Measurements from ENCODE around the gene MCRIP2. TPM values are rescaled to one million over a fixed set of nuclear protein-coding genes. Genes with fewer than 3 reads are reported as not detected.

MCRIP2 gene
- total RNA-seq, 1 donor, result 13.3 TPM

DNA sequence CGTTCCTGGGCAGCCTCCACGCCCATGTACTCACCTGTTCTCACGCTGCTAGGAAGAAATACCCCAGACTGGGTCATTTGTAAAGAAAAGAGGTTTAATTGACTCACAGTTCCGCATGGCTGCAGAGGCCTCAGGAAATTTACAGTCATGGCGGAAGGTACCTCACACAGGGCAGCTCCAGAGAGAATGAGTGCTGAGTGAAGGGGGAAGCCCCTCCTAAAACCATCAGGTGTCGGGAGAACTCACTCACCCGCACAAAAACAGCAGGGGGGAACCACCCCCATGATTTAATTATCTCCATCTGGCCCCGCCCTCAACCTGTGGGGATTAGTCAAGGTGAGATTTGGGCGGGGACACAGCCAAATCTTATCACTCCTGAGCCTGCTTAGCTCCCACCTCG, 33.6 kb upstream of the MCRIP2 start:
- no peak overlapping the region for H3K4me3 ChIP-seq (ENCODE audit: low read depth, low read length)
- TF ChIP-seq, protein P1, sequence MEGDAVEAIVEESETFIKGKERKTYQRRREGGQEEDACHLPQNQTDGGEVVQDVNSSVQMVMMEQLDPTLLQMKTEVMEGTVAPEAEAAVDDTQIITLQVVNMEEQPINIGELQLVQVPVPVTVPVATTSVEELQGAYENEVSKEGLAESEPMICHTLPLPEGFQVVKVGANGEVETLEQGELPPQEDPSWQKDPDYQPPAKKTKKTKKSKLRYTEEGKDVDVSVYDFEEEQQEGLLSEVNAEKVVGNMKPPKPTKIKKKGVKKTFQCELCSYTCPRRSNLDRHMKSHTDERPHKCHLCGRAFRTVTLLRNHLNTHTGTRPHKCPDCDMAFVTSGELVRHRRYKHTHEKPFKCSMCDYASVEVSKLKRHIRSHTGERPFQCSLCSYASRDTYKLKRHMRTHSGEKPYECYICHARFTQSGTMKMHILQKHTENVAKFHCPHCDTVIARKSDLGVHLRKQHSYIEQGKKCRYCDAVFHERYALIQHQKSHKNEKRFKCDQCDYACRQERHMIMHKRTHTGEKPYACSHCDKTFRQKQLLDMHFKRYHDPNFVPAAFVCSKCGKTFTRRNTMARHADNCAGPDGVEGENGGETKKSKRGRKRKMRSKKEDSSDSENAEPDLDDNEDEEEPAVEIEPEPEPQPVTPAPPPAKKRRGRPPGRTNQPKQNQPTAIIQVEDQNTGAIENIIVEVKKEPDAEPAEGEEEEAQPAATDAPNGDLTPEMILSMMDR (IDR thresholded peaks at IDR 0.05; ENCODE audit: insufficient read depth, low read length), result no peak
- no peak for DNase-seq (ENCODE audit: low read depth)

DNA sequence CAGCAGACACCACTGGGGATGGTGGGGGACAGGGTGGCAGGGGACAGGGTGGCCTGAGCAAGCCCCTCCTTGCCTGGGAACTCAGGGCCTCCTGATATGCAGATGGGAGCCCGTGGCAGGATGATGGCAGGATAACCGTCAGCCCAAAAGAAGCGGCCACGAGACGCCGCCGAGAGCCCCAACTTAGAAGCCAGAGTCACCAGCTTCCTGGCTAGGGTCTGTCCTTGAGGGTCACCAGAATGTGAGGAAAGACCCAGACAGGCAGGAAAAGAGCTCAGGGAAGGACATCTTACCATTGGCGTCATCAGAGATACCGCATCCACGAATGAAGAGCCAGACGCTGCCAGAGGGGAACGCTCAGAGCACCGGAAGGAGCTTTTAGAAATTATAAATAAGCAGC, 32.3 kb upstream of the MCRIP2 start:
- DNase-seq (ENCODE audit: low read depth), result no peak
- TF ChIP-seq, protein P1 (IDR thresholded peaks at IDR 0.05; ENCODE audit: insufficient read depth, low read length), result no peak
- no peak overlapping the region for H3K4me3 ChIP-seq (ENCODE audit: low read depth, low read length)

DNA sequence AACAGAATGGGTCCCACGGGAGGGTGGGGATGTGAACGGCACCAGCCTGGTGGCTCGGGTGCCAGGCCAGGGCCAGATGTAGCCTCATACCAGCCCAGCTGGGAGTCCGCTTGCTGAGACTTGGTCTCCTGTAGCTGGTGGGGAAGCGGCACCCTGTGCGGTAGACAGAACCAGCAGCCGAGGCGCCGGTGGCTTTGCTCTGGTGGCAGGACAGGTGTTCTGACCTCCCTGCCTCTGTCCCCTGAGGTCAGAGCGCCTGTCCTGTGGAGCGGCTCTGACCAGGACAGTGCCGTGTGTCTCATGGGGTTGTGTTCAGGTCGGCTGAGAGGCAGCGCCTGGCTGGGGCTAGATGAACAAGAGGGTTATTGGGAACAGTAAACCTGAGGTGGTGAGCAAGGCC, 31.6 kb upstream of the MCRIP2 start:
- no peak for DNase-seq (ENCODE audit: low read depth)

DNA sequence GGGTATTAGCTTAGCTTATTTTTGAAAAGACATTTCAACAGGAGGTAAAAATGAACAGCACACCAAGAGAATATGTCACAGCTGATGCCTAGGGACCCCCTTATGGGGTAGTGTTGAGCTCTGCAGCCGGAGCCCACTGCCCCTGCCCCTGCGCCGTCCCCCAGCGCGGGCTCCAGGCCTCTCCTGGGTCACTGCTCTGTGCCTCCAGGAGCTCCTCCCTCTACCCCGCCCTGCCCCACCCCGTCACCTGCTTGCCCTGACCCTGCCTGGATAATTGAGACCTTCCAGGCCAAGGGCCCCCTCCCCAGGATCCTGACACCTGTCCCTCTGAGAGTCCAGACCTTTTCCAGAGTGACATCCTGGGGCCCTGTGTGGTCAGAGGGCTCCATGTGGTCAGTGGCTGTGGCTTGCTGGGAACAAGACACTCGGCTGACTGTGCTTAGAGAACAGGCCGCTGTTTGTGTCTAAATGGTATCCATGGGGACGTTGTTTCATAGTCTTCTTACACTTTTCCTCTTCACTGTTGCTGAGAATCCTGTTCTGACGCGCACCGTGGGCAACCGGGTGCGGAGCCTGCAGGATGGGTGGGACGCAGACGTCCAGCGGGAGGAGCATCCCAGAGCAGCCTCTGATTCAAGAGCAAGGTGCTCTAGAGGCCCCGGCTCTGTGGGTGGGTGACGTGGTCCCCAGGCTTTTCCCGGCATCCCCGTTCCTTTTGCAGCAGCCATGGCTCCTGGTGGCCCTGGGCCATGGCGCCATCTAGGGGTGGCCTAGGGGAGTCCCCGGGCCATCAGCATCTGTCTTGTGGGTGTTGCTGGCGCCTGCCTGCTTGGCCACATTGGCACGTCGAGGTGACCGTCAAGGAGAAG, 30.9 kb upstream of the MCRIP2 start:
- no peak overlapping the region for H3K4me3 ChIP-seq (ENCODE audit: low read depth, low read length)
- TF ChIP-seq, protein P1 (IDR thresholded peaks at IDR 0.05; ENCODE audit: insufficient read depth, low read length), result peak; percentile 43
- no peak for DNase-seq (ENCODE audit: low read depth)

More for the DNA sequence above, 31.6 kb upstream of the MCRIP2 start:
- H3K4me3 ChIP-seq (ENCODE audit: low read depth, low read length), result no peak overlapping the region
- TF ChIP-seq, protein P1 (IDR thresholded peaks at IDR 0.05; ENCODE audit: insufficient read depth, low read length), result no peak

DNA sequence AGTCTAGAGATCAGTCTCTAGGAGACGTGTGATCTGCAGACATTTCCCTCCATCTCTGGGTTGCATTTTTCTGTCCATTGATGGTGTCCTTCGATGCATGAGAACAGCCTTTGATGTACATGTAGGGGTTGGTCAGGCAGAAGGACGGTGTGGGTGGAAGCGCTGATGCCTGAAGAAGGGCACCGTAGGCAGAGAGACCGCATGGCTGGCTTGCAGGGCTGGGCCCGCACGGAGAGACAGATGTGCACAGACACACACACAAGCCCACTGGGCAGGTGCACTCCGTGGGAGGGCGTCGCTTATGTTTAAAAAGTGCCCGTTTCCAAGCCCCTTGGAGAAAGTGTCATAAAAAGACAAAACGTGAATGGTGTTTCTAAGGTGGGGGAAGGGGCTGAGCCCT, 26.5 kb upstream of the MCRIP2 start:
- no peak overlapping the region for H3K4me3 ChIP-seq (ENCODE audit: low read depth, low read length)
- TF ChIP-seq, protein P1 (IDR thresholded peaks at IDR 0.05; ENCODE audit: insufficient read depth, low read length), result no peak
- DNase-seq (ENCODE audit: low read depth), result no peak

DNA sequence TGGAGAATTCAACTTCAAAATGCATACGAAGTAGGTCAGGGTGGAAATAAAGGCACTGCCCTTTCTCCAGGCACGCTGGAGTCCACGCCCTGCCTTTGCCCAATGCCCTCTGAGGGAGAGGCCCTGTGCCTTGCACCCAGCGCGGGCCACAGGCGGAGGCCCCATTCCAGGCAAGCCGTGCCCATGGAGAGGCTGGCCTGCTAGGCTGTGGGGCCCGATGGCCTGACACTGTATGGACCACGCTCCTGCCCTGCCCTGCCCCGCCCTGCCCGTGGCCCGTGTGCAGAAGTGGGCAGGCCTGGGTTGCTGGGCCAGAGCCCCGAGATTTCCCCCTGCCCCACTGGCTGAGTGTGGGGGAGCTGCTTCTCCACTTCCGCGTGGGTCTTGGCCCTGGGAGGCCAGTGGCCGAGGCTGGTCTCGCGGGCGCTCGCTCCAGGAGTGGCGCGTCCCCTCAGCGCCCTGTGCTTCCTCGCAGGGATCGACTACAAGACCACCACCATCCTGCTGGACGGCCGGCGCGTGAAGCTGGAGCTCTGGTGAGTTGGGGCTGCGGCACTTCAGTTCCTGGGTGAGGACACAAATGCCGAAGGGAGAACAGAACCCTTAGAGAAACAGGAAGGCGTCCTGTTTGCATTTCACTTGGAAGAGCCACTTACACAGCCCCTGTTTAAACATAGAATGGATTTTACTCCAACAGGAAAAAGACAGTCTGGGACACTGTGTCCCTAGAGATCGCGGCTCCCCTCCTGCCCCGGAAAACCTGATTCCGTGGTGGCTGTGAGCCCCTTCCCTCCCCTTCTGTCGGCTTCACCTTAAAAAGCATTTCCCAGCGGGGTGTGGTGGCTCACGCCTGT, 24.7 kb upstream of the MCRIP2 start:
- no peak for DNase-seq (ENCODE audit: low read depth)
- TF ChIP-seq, protein P1 (IDR thresholded peaks at IDR 0.05; ENCODE audit: insufficient read depth, low read length), result no peak
- H3K4me3 ChIP-seq (ENCODE audit: low read depth, low read length), result no peak overlapping the region
